Activated naive CD4-positive, alpha-beta T cell (primary cell): Measurements from ENCODE around the gene CCDC57.

Experiments
- DNase-seq, 4 experiments: peaks; one replicate each; lab custom pipeline; 2025; lab: John Stamatoyannopoulos, UW

The CCDC57 gene

DNA sequence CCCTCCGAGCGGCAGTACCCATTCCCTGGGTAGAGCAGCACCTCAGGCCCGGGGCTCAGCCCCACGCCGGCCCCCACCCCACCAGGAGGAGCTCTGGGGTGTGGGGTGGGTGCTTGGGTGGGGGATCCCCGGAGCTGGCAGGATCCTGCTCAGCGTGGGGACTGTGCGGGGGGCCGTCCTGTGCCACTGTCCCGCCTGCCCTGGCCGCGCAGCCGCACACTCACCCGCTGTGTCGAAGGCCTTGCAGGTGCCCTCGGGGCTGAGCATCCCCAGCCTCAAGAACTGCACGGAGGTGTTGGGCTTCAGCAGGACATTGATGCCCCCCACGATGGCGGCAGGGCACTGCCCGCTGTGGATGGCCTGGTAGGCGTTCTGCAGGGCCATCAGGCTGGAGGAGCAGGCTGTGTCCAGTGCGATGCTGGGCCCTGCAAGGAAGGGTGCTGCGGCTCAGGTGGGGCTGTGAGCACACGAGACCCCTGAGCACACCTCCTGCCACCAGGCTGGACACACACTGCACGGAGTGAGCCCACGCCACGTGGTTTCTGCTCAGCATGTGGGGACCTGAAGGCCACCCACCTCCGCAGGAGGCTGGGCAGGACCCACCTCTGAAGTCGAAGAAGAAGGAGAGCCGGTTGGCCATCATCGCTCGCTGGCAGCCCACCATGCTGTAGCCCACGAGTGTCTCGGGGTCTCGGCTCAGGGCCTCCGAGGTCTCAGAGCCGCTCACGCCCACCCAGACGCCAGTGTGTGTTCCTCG is 119.5 kb downstream of the CCDC57 start:
- no peak for DNase-seq

DNA sequence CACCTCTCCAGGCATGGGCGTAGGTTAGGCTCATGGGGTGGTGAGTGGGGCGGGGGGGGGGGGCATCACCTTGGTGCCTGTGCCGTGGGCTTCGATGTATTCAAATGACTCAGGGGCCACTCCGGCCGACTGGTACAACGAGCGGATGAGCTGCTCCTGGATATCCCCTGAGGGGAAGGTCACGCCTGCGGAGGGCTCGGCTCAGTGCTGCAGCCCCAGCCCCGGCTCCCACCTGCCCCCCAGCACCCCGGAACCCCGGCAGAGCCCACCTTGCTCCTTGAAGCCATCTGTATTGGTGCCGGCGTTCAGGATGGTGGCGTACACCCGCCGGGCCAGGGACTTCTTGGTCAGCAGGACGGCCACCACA is 120.0 kb downstream of the CCDC57 start:
- no peak for DNase-seq

- no peak for DNase-seq
Measured at GRCh38 chr17:82092094-82092586, 120.5 kb downstream of the CCDC57 start.

- no peak for DNase-seq
Measured at GRCh38 chr17:82091264-82092066, 121.2 kb downstream of the CCDC57 start.

DNA sequence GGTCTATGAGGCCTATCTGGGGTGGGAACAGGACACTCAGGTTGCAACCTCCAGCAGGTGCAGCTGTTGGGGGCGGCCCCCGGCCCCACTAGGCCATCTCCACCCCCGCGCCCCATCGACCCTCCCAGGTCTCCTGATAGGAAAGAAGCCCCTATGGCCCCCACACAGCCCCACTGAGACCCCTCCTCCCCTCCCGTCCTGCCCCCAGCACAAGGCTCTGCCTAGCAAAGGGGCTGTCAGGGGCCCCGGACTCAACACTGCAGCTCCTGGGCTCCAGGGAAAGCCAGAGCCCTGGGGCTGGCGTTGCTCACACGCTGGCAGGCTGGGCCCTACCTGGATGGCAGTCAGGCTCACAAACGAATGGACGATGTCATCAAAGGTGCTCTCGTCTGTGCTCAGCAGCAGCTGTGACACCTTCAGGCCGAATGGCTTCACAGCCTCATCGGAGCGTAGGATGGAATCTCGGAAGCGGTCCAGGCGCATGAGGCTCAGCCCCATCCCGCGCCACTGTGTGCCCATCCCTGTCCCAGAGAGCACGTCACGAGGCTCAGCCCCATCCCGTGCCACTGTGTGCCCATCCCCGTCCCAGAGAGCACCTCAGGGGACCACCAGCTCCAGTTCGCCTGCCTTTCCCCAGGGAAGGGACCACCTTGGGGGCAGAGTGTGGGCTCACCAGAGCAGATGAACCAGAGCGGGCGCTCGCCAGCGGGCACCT is 121.9 kb downstream of the CCDC57 start:
- DNase-seq: no peak

DNA sequence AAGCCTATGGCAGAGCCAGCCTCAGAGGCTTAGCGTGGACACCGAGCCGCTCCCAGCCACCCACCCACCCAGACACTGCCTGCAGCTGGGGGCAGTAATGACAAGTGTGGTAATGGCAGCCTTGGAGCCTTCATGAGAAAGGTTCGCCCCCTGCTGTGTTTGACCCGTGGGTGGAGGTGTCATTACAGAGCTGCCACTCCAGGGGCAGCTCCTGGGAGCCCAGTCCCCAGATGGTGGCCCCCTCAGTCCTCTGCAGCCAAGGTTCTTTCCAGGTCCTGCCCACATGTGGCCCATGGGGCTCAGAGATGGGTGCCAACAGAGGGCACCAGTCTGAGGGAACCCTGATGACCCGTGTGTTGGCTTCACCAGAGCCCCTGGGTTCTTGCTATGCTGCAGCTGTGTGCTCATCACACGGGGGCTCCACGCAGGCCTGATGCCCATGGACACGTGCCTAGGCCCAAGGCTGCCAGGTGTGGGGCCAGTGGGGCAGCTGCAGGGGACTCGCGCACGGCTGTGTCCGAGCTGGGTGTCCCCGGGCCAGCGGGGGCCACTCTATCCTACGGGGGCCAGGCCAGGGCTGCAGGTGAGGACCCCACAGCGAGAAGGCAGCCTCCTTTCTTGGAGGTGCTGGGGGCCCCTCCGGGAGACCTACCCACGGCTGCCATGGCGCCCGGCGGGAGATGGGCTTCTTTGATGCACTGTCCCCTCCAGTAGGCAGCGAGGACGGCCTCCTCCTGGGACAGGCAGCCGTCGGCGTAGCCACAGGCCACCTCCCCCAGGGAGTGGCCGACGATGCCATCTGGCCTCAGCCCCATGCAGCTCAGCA is 122.7 kb downstream of the CCDC57 start:
- DNase-seq: no peak

GRCh38 chr17:82088838-82089722 is 123.6 kb downstream of the CCDC57 start:
- no peak for DNase-seq

DNA sequence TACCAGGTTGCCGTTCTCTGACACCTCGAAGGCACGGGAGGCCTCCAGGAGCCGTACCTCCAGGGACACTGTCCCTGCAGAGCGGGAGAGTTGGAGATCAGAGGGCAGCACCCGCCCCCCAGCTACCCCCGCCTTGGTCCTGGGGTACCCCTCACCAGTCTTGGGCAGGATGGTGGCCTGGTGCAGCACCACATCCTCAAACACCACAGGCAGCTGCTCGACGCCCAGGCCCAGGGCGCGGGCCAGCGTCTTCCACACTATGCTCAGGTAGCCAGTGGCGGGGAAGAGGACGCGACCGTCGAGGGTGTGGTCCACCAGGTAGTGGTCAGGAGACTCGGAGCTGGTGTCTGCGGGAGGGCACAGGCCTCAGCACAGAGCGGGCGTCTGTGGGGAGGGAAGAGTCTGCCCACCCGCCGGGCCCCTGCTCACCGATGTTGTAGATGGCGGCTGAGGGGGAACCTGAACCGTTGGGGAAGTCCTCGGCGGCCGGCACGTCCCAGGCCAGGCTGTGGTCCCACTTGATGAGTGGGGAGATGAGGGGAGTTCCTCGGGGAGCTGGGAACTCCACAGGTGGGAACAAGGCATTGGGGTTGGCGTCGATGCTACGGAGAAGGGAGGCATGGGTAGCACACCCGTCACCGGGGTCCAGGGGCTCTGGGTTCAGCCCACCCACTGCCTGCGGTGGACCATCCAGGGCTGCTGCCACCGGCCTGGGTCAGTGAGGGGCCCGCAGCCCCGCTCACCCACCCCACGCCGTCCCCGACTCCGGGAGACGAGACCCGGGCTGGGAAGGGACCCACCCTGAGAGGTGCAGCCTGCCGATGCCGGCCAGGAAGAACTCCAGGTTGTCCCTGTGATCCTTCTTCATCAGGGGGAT is 124.4 kb downstream of the CCDC57 start:
- no peak for DNase-seq

- no peak for DNase-seq
Measured at GRCh38 chr17:82086941-82087906, 125.4 kb downstream of the CCDC57 start.

- DNase-seq: no peak
Measured at GRCh38 chr17:82085931-82086764, 126.5 kb downstream of the CCDC57 start.

- no peak for DNase-seq
Measured at GRCh38 chr17:82085031-82085861, 127.4 kb downstream of the CCDC57 start.

DNA sequence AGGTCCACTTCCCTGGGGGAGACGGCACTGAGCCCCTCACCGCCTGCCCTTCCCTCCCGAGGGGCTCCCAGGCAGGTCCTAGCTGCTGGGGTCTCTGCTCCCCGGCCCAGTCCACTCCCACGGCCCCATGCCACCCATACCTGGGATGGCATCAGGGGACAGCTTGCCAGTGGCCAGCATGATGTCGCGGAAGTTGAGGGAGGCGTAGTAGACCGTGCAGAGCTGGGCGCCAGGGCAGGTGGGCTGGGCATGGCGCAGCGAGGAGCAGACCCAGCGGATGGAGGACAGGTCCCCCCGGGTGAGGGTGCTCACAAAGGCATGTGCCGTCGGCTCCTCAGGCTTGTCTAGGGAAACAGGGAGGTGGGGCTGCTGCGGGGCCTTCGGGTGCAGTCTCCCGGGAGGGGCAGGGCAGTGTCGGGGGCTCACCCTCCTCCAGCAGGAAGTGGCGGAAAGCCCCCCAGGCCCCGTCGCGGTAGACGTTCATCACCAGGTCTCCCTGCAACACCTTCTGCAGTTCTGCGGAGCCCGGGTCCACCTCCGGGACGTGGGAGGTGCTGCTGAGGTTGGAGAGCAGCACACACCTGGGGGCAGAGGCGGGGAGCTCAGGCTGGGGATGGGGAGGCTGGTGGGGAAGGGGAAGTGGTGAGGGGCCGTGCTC is 128.1 kb downstream of the CCDC57 start:
- DNase-seq: no peak

- DNase-seq: no peak
Measured at GRCh38 chr17:82083533-82084359, 128.9 kb downstream of the CCDC57 start.

DNA sequence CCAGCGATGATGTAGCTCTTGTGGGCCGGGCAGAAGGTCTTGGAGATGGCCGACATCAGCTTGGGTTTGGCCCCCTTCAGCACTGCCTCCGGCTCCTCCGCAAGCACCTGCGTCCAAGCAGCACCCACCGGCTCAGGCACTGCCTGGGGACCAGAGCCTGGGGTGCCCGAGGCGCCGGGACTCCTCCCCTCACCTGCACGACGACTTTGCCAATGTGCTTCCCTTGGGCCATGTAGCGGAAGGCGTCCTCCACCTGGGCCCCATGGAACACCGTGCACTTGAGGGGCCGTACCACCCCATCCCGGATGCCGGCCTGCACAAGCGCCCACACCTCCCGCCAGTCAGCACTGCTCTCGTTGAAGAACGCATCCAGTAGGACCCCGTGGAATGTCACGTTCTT is 129.6 kb downstream of the CCDC57 start:
- no peak for DNase-seq

GRCh38 chr17:82082456-82082855 is 130.2 kb downstream of the CCDC57 start:
- DNase-seq: no peak
